HL-60 (cell line): Measurements from ENCODE around the gene LAMP5.

Experiments
- CTCF ChIP-seq: IDR thresholded peaks from one replicate; pipeline ENCODE4 v1.5.1; 2011; ENCODE audit warnings: low read length, control low read depth, inconsistent platforms; ENCODE audit not compliant: insufficient read depth
- REST ChIP-seq: IDR thresholded peaks from 2 replicates; pipeline ENCODE4 v1.6.1; 2012; ENCODE audit warnings: low read depth; ENCODE audit not compliant: insufficient replicate concordance

GRCh38 chr20:9508696-9509178, 5.7 kb upstream of the LAMP5 start:
- TF ChIP-seq CTCF (no peak), REST (no peak)
